ENCODE measurements around the gene ARHGAP5. TPM values are rescaled to one million over a fixed set of nuclear protein-coding genes. Genes with fewer than 3 reads are reported as not detected.
A peak's percentile ranks its signal among the peaks of the same experiment; 100 is the strongest.
"Not testable (repeated sequence)": the region's sequence is repeated elsewhere in the genome, so short reads cannot be mapped to it uniquely, and the experiment has no call there.

The ARHGAP5 gene
- total and polyA plus RNA-seq, 8 donors = 10.3 to 229 (median 100) TPM

GRCh38 chr14:32129124-32129523, 52.0 kb downstream of the ARHGAP5 start:
- peak in 1 of 2 donors; percentile 24 for DNase-seq
- Histone ChIP-seq H3K9me3 (peaks cover 0 to 10% (median 4%) of the 10 kb centered on the region in 4 donors), H3K4me1 (peaks cover 0 to 33% (median 11%) of the 10 kb centered on the region in 4 donors), H3K4me3 (no peak overlapping the region), H3K27me3 (no peaks in the 10 kb centered on the region), H3K27ac (peak overlapping the region in 3 of 5 donors; percentile 4 to 53 (median 30)), H3K36me3 (peaks cover 0 to 31% (median 18%) of the 10 kb centered on the region in 4 donors)
- TF ChIP-seq CTCF (IDR thresholded peaks at IDR 0.05) (no peak), POLR2A (IDR thresholded peaks at IDR 0.05) (no peak), POLR2AphosphoS5 (IDR thresholded peaks at IDR 0.05) (no peak), EP300 (IDR thresholded peaks at IDR 0.05) (no peak)
- intact Hi-C loops (cut with DNase I; ENCODE audit: low total_unique reads) = no loop called here
- 23 to 47% (median 29%) methylated on average over 2 of the region's 2 CpGs for WGBS, 5 donors

- H3K4me3 ChIP-seq; DNase-seq; H3K27me3 ChIP-seq; H3K27ac ChIP-seq; intact Hi-C loops (cut with DNase I; ENCODE audit: low total_unique reads): not testable (repeated sequence)
- Histone ChIP-seq H3K36me3 (peaks cover 0 to 39% (median 21%) of the 10 kb centered on the region in 4 donors), H3K9me3 (peaks cover 0 to 10% (median 4%) of the 10 kb centered on the region in 4 donors), H3K4me1 (peaks cover 0 to 23% (median 9%) of the 10 kb centered on the region in 4 donors)
- WGBS, 5 donors = 95 to 100% (median 99%) methylated on average over 3 to 5 of the region's 5 CpGs
Measured at GRCh38 chr14:32131689-32132088, 54.6 kb downstream of the ARHGAP5 start.

- H3K4me1 ChIP-seq = peaks cover 0 to 8% (median 2%) of the 10 kb centered on the region in 4 donors
- H3K4me3 ChIP-seq = no peak overlapping the region
- 57 to 75% (median 70%) methylated on average over 3 of the region's 3 CpGs for WGBS, 5 donors
- peaks cover 5 to 50% (median 23%) of the 10 kb centered on the region in 4 donors for H3K36me3 ChIP-seq
- H3K9me3 ChIP-seq = peaks cover 4 to 16% (median 15%) of the 10 kb centered on the region in 4 donors
- peak in 1 of 2 donors; percentile 6 for DNase-seq
- TF ChIP-seq POLR2AphosphoS5 (IDR thresholded peaks at IDR 0.05) (no peak), CTCF (IDR thresholded peaks at IDR 0.05) (no peak), POLR2A (IDR thresholded peaks at IDR 0.05) (no peak), EP300 (IDR thresholded peaks at IDR 0.05) (no peak)
- H3K27ac ChIP-seq = no peak overlapping the region
- intact Hi-C loops (cut with DNase I; ENCODE audit: low total_unique reads) = no loop called here
- no peaks in the 10 kb centered on the region for H3K27me3 ChIP-seq
Measured at GRCh38 chr14:32134448-32135097, 57.5 kb downstream of the ARHGAP5 start.

- Histone ChIP-seq H3K36me3 (peaks cover 5 to 46% (median 23%) of the 10 kb centered on the region in 4 donors), H3K4me1 (no peaks in the 10 kb centered on the region), H3K27me3 (no peaks in the 10 kb centered on the region), H3K9me3 (peaks cover 4 to 16% (median 15%) of the 10 kb centered on the region in 4 donors), H3K27ac (no peak overlapping the region), H3K4me3 (no peak overlapping the region)
- no peak for DNase-seq
- no peak for TF ChIP-seq POLR2AphosphoS5 (IDR thresholded peaks at IDR 0.05)
- TF ChIP-seq CTCF (IDR thresholded peaks at IDR 0.05) = no peak
- no peak for TF ChIP-seq EP300 (IDR thresholded peaks at IDR 0.05)
- no peak for TF ChIP-seq POLR2A (IDR thresholded peaks at IDR 0.05)
- WGBS, 5 donors = 81 to 95% (median 89%) methylated on average over 2 of the region's 2 CpGs
- intact Hi-C loops (cut with DNase I; ENCODE audit: low total_unique reads) = no loop called here
Measured at GRCh38 chr14:32136027-32136825, 59.1 kb downstream of the ARHGAP5 start.
